ENCODE measurements around the gene TCEA3.

DNA sequence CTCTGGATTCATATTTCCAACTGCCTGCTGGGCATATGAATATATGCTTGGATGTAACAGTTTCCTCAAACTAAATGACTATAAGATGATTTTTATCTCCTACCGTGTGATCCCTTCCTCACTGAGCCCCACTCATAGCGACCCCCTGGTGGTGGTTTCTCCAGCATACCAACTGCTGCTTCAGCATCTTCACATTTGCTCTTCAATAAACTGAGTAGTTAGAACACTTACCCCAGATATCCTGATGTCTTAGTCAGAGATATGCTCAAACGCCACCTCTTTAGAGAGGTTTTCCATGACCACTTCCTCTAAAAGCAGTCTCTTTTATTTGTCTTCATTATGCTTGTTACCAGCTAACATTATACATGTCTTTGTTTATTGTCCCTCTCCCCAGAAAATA, 70.3 kb downstream of the TCEA3 start:
- TF ChIP-seq CTCF (IDR thresholded peaks at IDR 0.05) = no peak
- TF ChIP-seq POLR2A (IDR thresholded peaks at IDR 0.05) = no peak
